Iris pigment epithelial cell (primary cell): ENCODE measurements around the gene KIAA0930.

Source experiments
- DNase-seq: peaks from one replicate; pipeline ENCODE4 v3.0.0-alpha.2; 2011; ENCODE audit warnings: low read depth

The KIAA0930 gene

GRCh38 chr22:45172881-45173585 is 67.7 kb downstream of the KIAA0930 start:
- DNase-seq = no peak

GRCh38 chr22:45171830-45172229 is 68.9 kb downstream of the KIAA0930 start:
- no peak for DNase-seq

GRCh38 chr22:45169591-45170466 is 70.9 kb downstream of the KIAA0930 start:
- peak; percentile 53 for DNase-seq

DNA sequence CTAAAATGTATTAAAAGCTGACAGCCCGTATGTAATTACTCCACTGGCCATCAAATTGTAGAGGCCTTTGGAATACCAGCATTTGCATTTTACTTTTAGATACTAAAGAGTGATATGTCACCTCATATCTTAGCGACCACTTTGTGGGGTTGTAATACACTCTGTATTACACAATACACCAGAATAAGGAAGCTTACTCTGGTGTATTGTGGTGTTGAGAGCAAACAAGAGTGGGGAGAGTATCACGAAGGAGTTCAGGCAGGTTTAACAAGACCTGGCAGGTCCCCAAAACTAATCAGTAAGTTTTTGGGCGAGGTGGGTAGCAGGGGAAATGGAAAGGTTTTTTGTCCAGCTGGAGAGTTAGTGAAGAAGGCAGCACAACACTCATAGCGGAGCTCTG is 73.8 kb downstream of the KIAA0930 start:
- no peak for DNase-seq

DNA sequence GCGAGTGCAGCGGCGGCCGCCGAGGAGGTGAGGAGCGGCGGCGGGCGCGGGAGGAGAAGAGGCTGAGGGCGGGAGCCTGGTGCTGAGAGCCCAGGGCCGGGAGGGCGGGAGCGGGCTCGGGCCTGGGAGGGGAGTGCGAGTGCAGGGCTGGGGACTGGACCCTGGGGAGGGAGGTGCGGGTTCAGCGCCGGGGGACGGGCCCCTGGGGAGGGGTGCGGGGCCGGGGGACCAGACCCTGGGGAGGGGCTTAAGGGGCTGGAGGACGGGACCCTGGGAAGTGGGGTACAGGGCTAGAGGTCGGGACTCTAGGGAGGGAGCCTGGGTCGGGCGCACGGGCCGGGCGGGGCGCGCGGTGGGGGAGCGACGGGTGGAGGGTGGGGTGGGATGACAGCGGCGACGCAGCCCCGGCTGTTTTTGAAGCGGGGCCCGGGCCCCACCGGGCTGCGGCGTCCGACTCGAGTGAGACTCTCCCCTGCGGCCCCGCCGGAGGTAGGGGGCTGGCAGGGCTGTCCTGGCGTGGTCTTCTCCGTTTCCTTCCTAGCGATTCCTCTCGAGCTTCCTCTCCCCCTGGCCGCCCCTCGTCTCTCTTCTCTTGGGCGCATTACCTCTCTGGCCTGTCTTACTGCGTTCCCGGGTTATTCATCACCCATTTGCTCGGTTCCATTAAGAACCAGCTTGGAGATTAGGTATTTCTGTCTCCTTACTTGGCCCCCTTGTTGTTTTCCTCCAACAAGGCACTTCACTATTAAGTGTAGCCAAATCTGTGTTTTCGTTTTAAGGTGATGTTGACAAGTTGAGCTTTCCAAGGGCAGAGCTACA is 76.2 kb downstream of the KIAA0930 start:
- no peak for DNase-seq

GRCh38 chr22:45163451-45164269 is 77.0 kb downstream of the KIAA0930 start, which contains the start of gene NUP50:
TSS of gene NUP50 (plus strand) at chr22:45163925. CDS start at chr22:45168178, 4,253 bp downstream.
- peak; percentile 97 for DNase-seq

DNA sequence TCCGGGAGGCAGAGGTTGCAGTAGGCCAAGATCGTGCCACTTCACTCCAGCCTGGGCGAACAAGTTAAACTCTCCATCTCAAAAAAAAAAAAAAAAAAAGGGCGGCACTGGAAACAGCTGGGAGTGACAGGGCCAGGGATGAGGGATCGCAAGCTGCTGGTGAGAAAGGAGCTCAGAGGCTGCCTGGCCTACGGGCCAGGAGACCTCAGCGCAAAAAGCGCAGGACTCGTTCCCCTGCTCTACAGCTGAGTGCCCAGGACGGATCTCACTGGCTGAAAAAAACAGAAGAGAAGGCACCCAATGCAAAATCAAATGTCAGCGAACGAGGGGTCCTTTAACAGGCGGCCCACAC is 77.6 kb downstream of the KIAA0930 start:
- peak; percentile 56 for DNase-seq

DNA sequence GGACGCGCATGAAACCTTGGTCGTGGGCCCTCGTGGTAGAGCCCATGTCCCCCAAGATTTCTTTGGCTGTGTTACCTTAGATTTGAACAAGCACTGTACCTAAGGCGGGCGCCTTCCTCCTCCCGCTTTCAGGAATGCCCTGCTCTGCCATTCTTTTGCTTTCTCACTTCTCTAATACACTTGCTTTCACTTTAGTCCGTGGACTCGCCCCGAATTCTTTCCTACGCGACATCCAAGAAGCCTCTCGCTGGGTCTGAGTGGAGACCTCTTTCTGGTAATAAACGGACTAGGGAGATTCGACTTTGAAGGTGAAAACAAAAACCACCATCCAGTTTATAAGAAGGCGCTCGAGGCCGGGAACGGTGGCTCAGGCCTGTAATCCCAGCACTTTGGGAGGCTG is 78.2 kb downstream of the KIAA0930 start:
- no peak for DNase-seq

GRCh38 chr22:45159652-45160462 is 80.8 kb downstream of the KIAA0930 start:
- DNase-seq = peak; percentile 82

- DNase-seq = no peak
Measured at GRCh38 chr22:45157907-45158306, 82.8 kb downstream of the KIAA0930 start.

GRCh38 chr22:45155050-45155840 is 85.4 kb downstream of the KIAA0930 start:
- DNase-seq = peak; percentile 84

DNA sequence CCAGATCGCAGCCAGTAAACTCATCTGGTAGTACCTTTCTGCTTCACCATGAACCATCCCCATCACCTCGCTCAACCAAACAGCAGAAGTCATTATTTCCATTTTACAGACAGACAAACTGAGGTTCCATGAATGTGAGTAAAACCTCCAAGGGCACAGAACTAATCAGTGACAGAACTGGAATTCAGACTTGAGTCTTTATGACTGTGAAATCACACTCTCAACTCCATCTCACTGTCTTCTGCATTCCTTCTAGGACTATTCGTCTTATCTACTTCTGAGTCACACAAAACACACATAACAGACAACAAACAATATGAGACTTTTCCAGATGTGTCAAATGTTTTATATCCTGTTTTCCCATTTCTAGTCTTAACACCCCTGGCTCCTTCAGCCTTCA is 86.3 kb downstream of the KIAA0930 start:
- DNase-seq = peak; percentile 86

- DNase-seq = no peak
Measured at GRCh38 chr22:45151503-45151902, 89.2 kb downstream of the KIAA0930 start.

DNA sequence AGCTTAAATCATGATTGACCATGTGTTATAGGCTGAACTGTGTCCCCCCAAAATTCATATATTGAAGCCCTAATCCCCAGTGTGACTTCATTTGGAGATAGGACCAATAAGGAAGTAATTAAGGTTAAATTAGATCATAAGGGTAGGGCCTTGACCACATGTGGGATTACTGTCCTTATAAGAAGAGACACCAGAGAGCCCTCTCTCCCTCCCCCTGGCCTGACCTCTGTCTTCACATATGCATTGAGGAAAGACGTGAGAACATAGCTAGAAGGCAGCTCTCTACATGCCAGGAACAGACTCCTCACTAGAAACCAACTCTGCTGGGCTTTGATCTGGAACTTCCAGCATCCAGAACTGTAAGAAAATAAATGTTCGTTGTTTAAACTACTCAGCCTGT is 90.6 kb downstream of the KIAA0930 start:
- peak; percentile 42 for DNase-seq

DNA sequence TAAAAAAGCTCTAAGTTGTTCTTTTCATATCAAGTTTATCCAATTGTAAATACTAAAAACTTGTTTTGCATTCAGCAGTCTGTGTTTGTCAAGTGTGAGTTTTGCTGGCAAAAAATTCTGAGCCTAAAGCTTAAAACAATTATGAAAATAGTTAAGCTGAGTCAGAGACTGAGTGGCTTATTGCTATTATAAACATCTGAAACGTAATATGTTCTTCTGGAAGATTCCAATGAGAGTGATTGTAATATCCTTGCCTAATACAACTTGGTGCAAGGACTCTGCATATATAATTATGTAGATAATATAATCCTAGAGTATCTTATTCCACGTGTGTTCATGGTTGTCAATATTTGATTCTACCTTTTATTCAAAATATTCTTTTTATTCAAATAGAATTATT is 91.0 kb downstream of the KIAA0930 start:
- peak; percentile 81 for DNase-seq

DNA sequence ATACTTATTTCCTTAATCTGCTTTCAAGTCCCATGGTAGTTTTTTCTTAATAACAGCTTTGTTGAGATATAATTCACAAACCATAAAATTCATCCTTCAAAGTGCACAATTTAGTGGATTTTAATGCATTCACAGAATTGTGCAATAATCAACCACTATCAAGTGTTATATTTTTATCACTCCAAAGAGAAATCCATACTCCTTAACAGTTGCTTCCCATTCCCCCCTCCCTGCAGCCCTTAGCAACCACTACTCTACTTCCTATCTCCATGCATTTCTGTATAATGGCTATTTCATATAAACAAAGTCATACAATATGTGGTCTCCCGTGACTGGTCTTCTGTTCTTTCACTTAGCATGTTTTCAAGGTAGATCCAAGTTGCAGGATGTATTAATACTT is 95.8 kb downstream of the KIAA0930 start:
- DNase-seq = no peak

GRCh38 chr22:45142376-45142775 is 98.3 kb downstream of the KIAA0930 start:
- no peak for DNase-seq
